GM23338 (cell line): ENCODE measurements around the gene NLRX1. TPM values are rescaled to one million over a fixed set of nuclear protein-coding genes. Genes with fewer than 3 reads are reported as not detected.

Experiments used
- ATAC-seq: fragments of 200-7000 bp; cut with Tn5 transposase; 3 replicates; pipeline ENCODE4 v1.9.1; 2020
- DNase-seq: peaks from one replicate; pipeline ENCODE4 v3.0.0-alpha.2; 2015; ENCODE audit warnings: low spot score
- H2AFZ ChIP-seq: fragments of 200-600 bp; sonication (generic); 2 replicates; pipeline ENCODE4 v1.8.0; 2016; ENCODE audit warnings: antibody characterized with exemption, mild to moderate bottlenecking, moderate library complexity
- H3F3A ChIP-seq: fragments of 200-600 bp; sonication (generic); replicated peaks from 2 replicates; pipeline ENCODE4 v1.8.0; 2017; ENCODE audit warnings: antibody characterized with exemption, mixed run types, low read depth
- H3K27ac ChIP-seq: fragments of 200-600 bp; sonication (generic); 2 replicates; pipeline ENCODE4 v1.6.1; 2016; ENCODE audit warnings: low read depth
- H3K27me3 ChIP-seq: fragments of 200-600 bp; sonication (generic); 2 replicates; pipeline ENCODE4 v1.8.0; 2016; ENCODE audit warnings: mild to moderate bottlenecking, mixed run types, moderate library complexity; ENCODE audit not compliant: insufficient read depth
- H3K36me3 ChIP-seq: fragments of 200-600 bp; sonication (generic); 2 replicates; pipeline ENCODE4 v1.8.0; 2016; ENCODE audit warnings: mild to moderate bottlenecking; ENCODE audit not compliant: insufficient read depth
- H3K4me1 ChIP-seq: fragments of 200-600 bp; sonication (generic); 2 replicates; pipeline ENCODE4 v1.8.0; 2016; ENCODE audit warnings: mild to moderate bottlenecking, moderate library complexity; ENCODE audit not compliant: insufficient read depth
- H3K4me2 ChIP-seq: fragments of 200-600 bp; sonication (generic); 2 replicates; pipeline ENCODE4 v1.7.1; 2017; ENCODE audit warnings: mixed run types
- H3K4me3 ChIP-seq: fragments of 200-600 bp; sonication (generic); 2 replicates; pipeline ENCODE4 v1.6.1; 2016; ENCODE audit warnings: mixed run types
- H3K79me2 ChIP-seq: fragments of 200-600 bp; sonication (generic); replicated peaks from 2 replicates; pipeline ENCODE4 v1.8.0; 2017; ENCODE audit warnings: mild to moderate bottlenecking; ENCODE audit not compliant: insufficient read depth
- H3K9me2 ChIP-seq: fragments of 200-600 bp; sonication (generic); 2 replicates; pipeline ENCODE4 v1.8.0; 2017; ENCODE audit not compliant: insufficient read depth
- H4K20me1 ChIP-seq: fragments of 200-600 bp; sonication (generic); replicated peaks from 2 replicates; pipeline ENCODE4 v1.8.0; 2017; ENCODE audit warnings: mild to moderate bottlenecking; ENCODE audit not compliant: insufficient read depth
- H3K27ac Mint-ChIP-seq: 2 replicates; pipeline ENCODE4 v1.8.0; 2020; ENCODE audit warnings: inconsistent platforms, mild to moderate bottlenecking, moderate library complexity, mixed read lengths
- H3K27me3 Mint-ChIP-seq: 3 replicates; pipeline ENCODE4 v1.8.0; 2022; ENCODE audit warnings: low read depth, mild to moderate bottlenecking, moderate library complexity, mixed read lengths, inconsistent platforms; ENCODE audit not compliant: insufficient read depth, poor library complexity
- H3K36me3 Mint-ChIP-seq: 3 replicates; pipeline ENCODE4 v1.8.0; 2021; ENCODE audit warnings: low read depth, mild to moderate bottlenecking, inconsistent platforms, moderate library complexity, mixed read lengths
- H3K4me1 Mint-ChIP-seq: 3 replicates; pipeline ENCODE4 v1.8.0; 2020; ENCODE audit warnings: mild to moderate bottlenecking, inconsistent platforms, mixed read lengths
- H3K4me3 Mint-ChIP-seq: 3 replicates; pipeline ENCODE4 v1.8.0; 2021; ENCODE audit warnings: moderate library complexity, mild to moderate bottlenecking, inconsistent platforms, mixed read lengths
- H3K9me3 Mint-ChIP-seq: 3 replicates; pipeline ENCODE4 v1.8.0; 2020; ENCODE audit warnings: moderate library complexity, mild to moderate bottlenecking, inconsistent platforms, mixed read lengths
- EZH2 ChIP-seq: fragments of 200-600 bp; sonication (generic); IDR thresholded peaks from one replicate; pipeline ENCODE4 v1.8.0; 2017; ENCODE audit warnings: antibody characterized with exemption, mild to moderate bottlenecking, low read depth; ENCODE audit not compliant: unreplicated experiment
- JUNB ChIP-seq: IDR thresholded peaks from one replicate; pipeline ENCODE4 v1.6.1; 2016; ENCODE audit warnings: antibody characterized with exemption; ENCODE audit not compliant: unreplicated experiment
- NANOG ChIP-seq: IDR thresholded peaks from 2 replicates; pipeline ENCODE4 v1.6.1; 2016; ENCODE audit warnings: antibody characterized with exemption, borderline replicate concordance
- POLR2AphosphoS5 ChIP-seq: IDR thresholded peaks from 2 replicates; pipeline ENCODE4 v1.6.1; 2016; ENCODE audit warnings: antibody characterized with exemption, low read depth
- STAT1 ChIP-seq: IDR thresholded peaks from one replicate; pipeline ENCODE4 v1.6.1; 2016; ENCODE audit warnings: antibody characterized with exemption; ENCODE audit not compliant: unreplicated experiment
- ZNF331 ChIP-seq: fragments of 250-450 bp; sonication (Bioruptor Pico); IDR thresholded peaks from 2 replicates; pipeline ENCODE4 v1.5.0; 2020; ENCODE audit warnings: low read depth, mild to moderate bottlenecking, moderate library complexity
- polyA plus RNA-seq: library from polyadenylated mRNA; unstranded; fragments of >200 nt; fragmentation: Nextera tagmentation; extraction: Ambion mirVana; gene quantifications from 2 replicates; pipeline ENCODE4 v1.2.1, GENCODE V29; 2016
- total RNA-seq: library from RNA; depleted of rRNA; stranded (reverse); fragments of >200 nt; shearing (Covaris generic); gene quantifications from 2 replicates; pipeline ENCODE4 v1.2.3, GENCODE V29; 2014
- TF ChIP-seq, protein P1 (sequence below), 2 experiments: fragments of 200-600 bp in 1 of 2; sonication (generic) in 1 of 2; conservative IDR thresholded peaks; 2 replicates each; pipeline versions ENCODE4 v1.5.1 to v1.6.1; 2016 to 2017; ENCODE audit warnings: antibody characterized with exemption in 2 of 2, low read depth in 2 of 2, mild to moderate bottlenecking in 2 of 2, moderate library complexity in 1 of 2
- TF ChIP-seq, protein P2 (sequence below): IDR thresholded peaks from one replicate; pipeline ENCODE4 v1.6.1; 2018; ENCODE audit warnings: antibody characterized with exemption; ENCODE audit not compliant: unreplicated experiment
- TF ChIP-seq, protein P3 (sequence below): fragments of 250-450 bp; sonication (Bioruptor Pico); IDR thresholded peaks from 2 replicates; pipeline ENCODE4 v1.5.0; 2020; ENCODE audit warnings: mild to moderate bottlenecking, moderate library complexity
- TF ChIP-seq, protein P4 (sequence below): IDR thresholded peaks from 2 replicates; pipeline ENCODE4 v1.6.1; 2016; ENCODE audit warnings: antibody characterized with exemption

NLRX1 gene
- total and polyA plus RNA-seq, 2 experiments from 2014 or later: 2.8 to 13.8 TPM

DNA sequence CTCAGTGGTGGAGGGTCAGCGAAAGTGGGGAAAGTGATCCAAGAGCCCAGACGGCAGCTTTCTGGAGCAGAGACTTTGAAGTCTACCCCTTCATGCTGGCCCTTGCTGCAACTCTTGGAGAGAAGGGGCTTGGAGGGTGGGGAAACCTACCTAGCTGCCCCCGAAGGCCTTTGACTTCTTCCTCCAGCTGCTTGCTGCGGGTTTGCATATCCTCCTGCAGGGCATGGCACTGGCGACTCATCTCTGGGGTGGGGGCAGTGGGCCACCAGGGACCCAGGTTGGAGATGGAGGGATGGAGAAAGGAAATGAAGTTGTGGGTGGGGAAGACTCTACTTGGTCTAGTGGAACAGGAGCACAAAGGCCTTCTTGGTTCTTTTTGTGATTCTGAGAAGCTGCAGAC is 24.5 kb downstream of the NLRX1 start (continued):
- TF ChIP-seq, protein P1, sequence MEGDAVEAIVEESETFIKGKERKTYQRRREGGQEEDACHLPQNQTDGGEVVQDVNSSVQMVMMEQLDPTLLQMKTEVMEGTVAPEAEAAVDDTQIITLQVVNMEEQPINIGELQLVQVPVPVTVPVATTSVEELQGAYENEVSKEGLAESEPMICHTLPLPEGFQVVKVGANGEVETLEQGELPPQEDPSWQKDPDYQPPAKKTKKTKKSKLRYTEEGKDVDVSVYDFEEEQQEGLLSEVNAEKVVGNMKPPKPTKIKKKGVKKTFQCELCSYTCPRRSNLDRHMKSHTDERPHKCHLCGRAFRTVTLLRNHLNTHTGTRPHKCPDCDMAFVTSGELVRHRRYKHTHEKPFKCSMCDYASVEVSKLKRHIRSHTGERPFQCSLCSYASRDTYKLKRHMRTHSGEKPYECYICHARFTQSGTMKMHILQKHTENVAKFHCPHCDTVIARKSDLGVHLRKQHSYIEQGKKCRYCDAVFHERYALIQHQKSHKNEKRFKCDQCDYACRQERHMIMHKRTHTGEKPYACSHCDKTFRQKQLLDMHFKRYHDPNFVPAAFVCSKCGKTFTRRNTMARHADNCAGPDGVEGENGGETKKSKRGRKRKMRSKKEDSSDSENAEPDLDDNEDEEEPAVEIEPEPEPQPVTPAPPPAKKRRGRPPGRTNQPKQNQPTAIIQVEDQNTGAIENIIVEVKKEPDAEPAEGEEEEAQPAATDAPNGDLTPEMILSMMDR (conservative IDR thresholded peaks at IDR 0.05; ENCODE audit: low read depth in 2 of 2): no peak
- TF ChIP-seq EZH2: no peak

DNA sequence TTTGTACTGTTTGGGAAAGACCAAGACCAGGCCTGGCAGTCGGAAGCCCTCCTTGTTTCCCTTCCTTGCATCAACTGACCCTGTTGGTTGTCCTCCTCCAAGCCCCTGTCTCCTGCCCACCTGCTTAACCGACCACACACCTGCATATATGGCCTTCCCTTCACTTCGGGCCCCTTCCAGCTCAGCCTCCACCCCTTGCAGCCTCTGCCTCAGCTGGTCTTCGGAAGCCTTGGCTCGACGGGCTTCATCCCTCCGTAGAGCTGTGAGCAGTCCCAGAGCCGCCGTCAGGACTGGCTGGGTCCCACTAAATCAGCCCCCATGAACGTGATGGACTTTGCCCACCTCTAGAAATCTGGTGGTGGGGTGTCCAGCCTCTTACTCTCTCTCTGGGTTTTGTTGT is 25.1 kb downstream of the NLRX1 start:
- no peaks in the 10 kb centered on the region for H3K79me2 ChIP-seq
- ATAC-seq (no peak), DNase-seq (no peak)
- H4K20me1 ChIP-seq: no peaks in the 10 kb centered on the region
- H3K9me2 ChIP-seq: no peaks in the 10 kb centered on the region
- Mint-ChIP-seq H3K4me3 (no peak overlapping the region), H3K9me3 (no peaks in the 10 kb centered on the region), H3K36me3 (no peaks in the 10 kb centered on the region), H3K4me1 (peaks cover 19% of the 10 kb centered on the region), H3K27ac (no peak overlapping the region), H3K27me3 (peaks cover 7% of the 10 kb centered on the region)
- no peak overlapping the region for H2AFZ ChIP-seq
- no peak overlapping the region for H3K4me3 ChIP-seq
- H3K27ac ChIP-seq: no peak overlapping the region
- 0 out of 2 replicates have a peak, but pooled peaks cover 3% of the 10 kb centered on the region for H3K4me1 ChIP-seq
- H3K4me2 ChIP-seq: no peak overlapping the region
- H3K27me3 ChIP-seq: no peaks in the 10 kb centered on the region
- H3F3A ChIP-seq: no peaks in the 10 kb centered on the region
- no peaks in the 10 kb centered on the region for H3K36me3 ChIP-seq
- TF ChIP-seq, protein P2, sequence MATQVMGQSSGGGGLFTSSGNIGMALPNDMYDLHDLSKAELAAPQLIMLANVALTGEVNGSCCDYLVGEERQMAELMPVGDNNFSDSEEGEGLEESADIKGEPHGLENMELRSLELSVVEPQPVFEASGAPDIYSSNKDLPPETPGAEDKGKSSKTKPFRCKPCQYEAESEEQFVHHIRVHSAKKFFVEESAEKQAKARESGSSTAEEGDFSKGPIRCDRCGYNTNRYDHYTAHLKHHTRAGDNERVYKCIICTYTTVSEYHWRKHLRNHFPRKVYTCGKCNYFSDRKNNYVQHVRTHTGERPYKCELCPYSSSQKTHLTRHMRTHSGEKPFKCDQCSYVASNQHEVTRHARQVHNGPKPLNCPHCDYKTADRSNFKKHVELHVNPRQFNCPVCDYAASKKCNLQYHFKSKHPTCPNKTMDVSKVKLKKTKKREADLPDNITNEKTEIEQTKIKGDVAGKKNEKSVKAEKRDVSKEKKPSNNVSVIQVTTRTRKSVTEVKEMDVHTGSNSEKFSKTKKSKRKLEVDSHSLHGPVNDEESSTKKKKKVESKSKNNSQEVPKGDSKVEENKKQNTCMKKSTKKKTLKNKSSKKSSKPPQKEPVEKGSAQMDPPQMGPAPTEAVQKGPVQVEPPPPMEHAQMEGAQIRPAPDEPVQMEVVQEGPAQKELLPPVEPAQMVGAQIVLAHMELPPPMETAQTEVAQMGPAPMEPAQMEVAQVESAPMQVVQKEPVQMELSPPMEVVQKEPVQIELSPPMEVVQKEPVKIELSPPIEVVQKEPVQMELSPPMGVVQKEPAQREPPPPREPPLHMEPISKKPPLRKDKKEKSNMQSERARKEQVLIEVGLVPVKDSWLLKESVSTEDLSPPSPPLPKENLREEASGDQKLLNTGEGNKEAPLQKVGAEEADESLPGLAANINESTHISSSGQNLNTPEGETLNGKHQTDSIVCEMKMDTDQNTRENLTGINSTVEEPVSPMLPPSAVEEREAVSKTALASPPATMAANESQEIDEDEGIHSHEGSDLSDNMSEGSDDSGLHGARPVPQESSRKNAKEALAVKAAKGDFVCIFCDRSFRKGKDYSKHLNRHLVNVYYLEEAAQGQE: no peak
- TF ChIP-seq STAT1: no peak
- TF ChIP-seq, protein P3, sequence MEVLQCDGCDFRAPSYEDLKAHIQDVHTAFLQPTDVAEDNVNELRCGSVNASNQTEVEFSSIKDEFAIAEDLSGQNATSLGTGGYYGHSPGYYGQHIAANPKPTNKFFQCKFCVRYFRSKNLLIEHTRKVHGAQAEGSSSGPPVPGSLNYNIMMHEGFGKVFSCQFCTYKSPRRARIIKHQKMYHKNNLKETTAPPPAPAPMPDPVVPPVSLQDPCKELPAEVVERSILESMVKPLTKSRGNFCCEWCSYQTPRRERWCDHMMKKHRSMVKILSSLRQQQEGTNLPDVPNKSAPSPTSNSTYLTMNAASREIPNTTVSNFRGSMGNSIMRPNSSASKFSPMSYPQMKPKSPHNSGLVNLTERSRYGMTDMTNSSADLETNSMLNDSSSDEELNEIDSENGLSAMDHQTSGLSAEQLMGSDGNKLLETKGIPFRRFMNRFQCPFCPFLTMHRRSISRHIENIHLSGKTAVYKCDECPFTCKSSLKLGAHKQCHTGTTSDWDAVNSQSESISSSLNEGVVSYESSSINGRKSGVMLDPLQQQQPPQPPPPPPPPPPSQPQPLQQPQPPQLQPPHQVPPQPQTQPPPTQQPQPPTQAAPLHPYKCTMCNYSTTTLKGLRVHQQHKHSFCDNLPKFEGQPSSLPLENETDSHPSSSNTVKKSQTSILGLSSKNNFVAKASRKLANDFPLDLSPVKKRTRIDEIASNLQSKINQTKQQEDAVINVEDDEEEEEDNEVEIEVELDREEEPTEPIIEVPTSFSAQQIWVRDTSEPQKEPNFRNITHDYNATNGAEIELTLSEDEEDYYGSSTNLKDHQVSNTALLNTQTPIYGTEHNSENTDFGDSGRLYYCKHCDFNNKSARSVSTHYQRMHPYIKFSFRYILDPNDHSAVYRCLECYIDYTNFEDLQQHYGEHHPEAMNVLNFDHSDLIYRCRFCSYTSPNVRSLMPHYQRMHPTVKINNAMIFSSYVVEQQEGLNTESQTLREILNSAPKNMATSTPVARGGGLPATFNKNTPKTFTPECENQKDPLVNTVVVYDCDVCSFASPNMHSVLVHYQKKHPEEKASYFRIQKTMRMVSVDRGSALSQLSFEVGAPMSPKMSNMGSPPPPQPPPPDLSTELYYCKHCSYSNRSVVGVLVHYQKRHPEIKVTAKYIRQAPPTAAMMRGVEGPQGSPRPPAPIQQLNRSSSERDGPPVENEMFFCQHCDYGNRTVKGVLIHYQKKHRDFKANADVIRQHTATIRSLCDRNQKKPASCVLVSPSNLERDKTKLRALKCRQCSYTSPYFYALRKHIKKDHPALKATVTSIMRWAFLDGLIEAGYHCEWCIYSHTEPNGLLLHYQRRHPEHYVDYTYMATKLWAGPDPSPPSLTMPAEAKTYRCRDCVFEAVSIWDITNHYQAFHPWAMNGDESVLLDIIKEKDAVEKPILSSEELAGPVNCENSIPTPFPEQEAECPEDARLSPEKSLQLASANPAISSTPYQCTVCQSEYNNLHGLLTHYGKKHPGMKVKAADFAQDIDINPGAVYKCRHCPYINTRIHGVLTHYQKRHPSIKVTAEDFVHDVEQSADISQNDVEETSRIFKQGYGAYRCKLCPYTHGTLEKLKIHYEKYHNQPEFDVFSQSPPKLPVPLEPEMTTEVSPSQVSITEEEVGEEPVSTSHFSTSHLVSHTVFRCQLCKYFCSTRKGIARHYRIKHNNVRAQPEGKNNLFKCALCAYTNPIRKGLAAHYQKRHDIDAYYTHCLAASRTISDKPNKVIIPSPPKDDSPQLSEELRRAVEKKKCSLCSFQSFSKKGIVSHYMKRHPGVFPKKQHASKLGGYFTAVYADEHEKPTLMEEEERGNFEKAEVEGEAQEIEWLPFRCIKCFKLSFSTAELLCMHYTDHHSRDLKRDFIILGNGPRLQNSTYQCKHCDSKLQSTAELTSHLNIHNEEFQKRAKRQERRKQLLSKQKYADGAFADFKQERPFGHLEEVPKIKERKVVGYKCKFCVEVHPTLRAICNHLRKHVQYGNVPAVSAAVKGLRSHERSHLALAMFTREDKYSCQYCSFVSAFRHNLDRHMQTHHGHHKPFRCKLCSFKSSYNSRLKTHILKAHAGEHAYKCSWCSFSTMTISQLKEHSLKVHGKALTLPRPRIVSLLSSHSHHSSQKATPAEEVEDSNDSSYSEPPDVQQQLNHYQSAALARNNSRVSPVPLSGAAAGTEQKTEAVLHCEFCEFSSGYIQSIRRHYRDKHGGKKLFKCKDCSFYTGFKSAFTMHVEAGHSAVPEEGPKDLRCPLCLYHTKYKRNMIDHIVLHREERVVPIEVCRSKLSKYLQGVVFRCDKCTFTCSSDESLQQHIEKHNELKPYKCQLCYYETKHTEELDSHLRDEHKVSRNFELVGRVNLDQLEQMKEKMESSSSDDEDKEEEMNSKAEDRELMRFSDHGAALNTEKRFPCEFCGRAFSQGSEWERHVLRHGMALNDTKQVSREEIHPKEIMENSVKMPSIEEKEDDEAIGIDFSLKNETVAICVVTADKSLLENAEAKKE: no peak
- no peak for TF ChIP-seq NANOG
- TF ChIP-seq, protein P1 (conservative IDR thresholded peaks at IDR 0.05; ENCODE audit: low read depth in 2 of 2): no peak
- no peak for TF ChIP-seq JUNB
- no peak for TF ChIP-seq POLR2AphosphoS5
- no peak for TF ChIP-seq EZH2
- TF ChIP-seq, protein P4, sequence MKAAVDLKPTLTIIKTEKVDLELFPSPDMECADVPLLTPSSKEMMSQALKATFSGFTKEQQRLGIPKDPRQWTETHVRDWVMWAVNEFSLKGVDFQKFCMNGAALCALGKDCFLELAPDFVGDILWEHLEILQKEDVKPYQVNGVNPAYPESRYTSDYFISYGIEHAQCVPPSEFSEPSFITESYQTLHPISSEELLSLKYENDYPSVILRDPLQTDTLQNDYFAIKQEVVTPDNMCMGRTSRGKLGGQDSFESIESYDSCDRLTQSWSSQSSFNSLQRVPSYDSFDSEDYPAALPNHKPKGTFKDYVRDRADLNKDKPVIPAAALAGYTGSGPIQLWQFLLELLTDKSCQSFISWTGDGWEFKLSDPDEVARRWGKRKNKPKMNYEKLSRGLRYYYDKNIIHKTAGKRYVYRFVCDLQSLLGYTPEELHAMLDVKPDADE: no peak
- no peak for TF ChIP-seq ZNF331 (CRISPR knock-in tag)
